ENCODE results near the gene DPF3. TPM values are rescaled to one million over a fixed set of nuclear protein-coding genes. Genes with fewer than 3 reads are reported as not detected.

The DPF3 gene
- total and polyA plus RNA-seq, 2 donors from 2014 or later, result 2.3 to 2.8 TPM

DNA sequence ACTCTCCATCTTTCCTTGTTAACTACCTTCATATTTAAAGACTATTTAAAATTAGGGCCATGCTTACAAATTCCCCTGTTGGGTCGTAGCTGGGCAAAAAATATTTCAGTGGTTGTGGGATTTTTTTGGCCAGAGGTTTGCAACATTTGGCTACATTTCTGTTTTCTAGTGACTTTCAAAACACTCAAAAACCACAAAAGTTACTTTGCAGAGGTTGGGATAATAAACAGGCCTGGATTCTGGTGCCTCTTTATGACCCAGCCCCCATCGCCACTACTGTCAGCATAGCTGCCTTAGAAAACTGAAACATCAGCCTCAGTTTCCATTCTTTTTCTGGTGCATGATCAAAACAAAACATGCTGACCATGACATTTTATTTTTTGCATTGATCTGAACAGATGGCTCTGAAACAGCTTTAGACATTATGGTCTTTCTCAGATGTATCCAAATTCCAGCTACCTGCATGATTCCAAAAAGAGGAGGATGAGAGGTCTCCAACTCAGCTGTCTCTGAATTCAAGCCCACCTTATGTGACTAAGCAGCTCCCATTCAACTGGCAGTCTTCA is 5.2 kb downstream of the DPF3 start:
- Histone ChIP-seq H3K4me1 (ENCODE audit: control insufficient read depth in 2 of 3, insufficient read depth in 2 of 3, low read depth in 1 of 3, low read length in 3 of 3) (peaks cover 0 to 6% (median 4%) of the 10 kb centered on the region in 3 donors), H3K27me3 (ENCODE audit: control insufficient read depth, insufficient read depth, low read length) (no peaks in the 10 kb centered on the region), H3K36me3 (ENCODE audit: control insufficient read depth in 2 of 3, insufficient read depth in 3 of 3, low read length in 3 of 3) (no peaks in the 10 kb centered on the region), H3K27ac (ENCODE audit: low read depth in 2 of 2, low read length in 2 of 2) (no peak overlapping the region), H3K9ac (ENCODE audit: low read length in 3 of 3) (no peak overlapping the region), H3K9me3 (ENCODE audit: control insufficient read depth in 2 of 3, insufficient read depth in 1 of 3, low read length in 3 of 3) (peaks cover 0 to 3% (median 0%) of the 10 kb centered on the region in 3 donors), H3K4me3 (ENCODE audit: low read length in 3 of 3) (no peak overlapping the region)
- intact Hi-C loops (cut with DNase I), result no loop called here
- no peak for FAIRE-seq
- TF ChIP-seq, protein P1, sequence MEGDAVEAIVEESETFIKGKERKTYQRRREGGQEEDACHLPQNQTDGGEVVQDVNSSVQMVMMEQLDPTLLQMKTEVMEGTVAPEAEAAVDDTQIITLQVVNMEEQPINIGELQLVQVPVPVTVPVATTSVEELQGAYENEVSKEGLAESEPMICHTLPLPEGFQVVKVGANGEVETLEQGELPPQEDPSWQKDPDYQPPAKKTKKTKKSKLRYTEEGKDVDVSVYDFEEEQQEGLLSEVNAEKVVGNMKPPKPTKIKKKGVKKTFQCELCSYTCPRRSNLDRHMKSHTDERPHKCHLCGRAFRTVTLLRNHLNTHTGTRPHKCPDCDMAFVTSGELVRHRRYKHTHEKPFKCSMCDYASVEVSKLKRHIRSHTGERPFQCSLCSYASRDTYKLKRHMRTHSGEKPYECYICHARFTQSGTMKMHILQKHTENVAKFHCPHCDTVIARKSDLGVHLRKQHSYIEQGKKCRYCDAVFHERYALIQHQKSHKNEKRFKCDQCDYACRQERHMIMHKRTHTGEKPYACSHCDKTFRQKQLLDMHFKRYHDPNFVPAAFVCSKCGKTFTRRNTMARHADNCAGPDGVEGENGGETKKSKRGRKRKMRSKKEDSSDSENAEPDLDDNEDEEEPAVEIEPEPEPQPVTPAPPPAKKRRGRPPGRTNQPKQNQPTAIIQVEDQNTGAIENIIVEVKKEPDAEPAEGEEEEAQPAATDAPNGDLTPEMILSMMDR (IDR thresholded peaks at IDR 0.05; ENCODE audit: borderline replicate concordance, extremely low read depth, insufficient read depth), result no peak
- DNase-seq, result no peak

DNA sequence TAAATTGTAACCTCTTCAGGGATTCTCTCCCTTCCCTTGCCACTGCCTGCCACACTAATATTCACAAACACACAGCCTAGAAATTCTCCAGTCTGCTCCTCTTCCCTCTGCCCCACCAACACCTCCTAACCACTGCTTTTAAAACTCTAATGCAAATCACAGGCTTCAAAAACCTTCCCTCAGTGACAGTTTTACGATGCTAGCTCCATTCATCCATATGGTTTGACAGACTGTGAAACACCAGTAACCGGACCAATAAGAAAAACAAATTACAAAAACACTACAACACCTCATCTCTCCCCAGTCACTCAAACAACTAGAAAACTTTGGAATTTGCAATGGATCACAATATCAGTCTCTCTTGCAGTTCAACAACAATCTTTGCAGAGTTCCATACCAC is 5.7 kb downstream of the DPF3 start:
- TF ChIP-seq, protein P1 (IDR thresholded peaks at IDR 0.05; ENCODE audit: borderline replicate concordance, extremely low read depth, insufficient read depth), result no peak
- Histone ChIP-seq H3K4me3 (ENCODE audit: low read length in 3 of 3) (no peak overlapping the region), H3K4me1 (ENCODE audit: control insufficient read depth in 2 of 3, insufficient read depth in 2 of 3, low read depth in 1 of 3, low read length in 3 of 3) (peaks cover 0 to 6% (median 4%) of the 10 kb centered on the region in 3 donors), H3K9me3 (ENCODE audit: control insufficient read depth in 2 of 3, insufficient read depth in 1 of 3, low read length in 3 of 3) (peaks cover 0 to 3% (median 0%) of the 10 kb centered on the region in 3 donors), H3K27ac (ENCODE audit: low read depth in 2 of 2, low read length in 2 of 2) (no peak overlapping the region), H3K27me3 (ENCODE audit: control insufficient read depth, insufficient read depth, low read length) (no peaks in the 10 kb centered on the region), H3K36me3 (ENCODE audit: control insufficient read depth in 2 of 3, insufficient read depth in 3 of 3, low read length in 3 of 3) (no peaks in the 10 kb centered on the region), H3K9ac (ENCODE audit: low read length in 3 of 3) (no peak overlapping the region)
- DNase-seq (peak in 4 of 5 donors; percentile 48 to 94 (median 74)), FAIRE-seq (no peak)
- intact Hi-C loops (cut with DNase I), result no loop called here

DNA sequence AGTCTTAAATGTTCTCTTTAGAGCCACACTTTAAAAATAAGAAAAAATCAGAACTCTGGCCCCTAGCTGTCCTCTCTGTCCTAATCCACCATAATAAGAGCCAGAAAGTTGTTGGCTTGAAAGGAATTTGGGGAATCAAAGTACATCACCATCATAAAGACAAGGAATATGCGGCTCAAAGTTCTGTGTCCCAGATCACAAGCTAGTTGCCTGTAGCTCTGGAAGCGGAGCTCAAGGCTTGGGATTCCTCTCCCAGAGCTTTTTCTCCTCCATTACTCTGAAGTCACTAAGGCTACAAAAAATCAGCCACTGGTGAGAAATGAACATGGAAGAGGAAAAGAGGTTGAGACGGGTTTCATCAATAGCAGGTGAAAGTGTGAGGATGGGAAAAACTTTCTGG is 6.4 kb downstream of the DPF3 start:
- H3K9me3 ChIP-seq (ENCODE audit: control insufficient read depth in 2 of 3, insufficient read depth in 1 of 3, low read length in 3 of 3), result peaks cover 0 to 3% (median 0%) of the 10 kb centered on the region in 3 donors
- intact Hi-C loops (cut with DNase I), result no loop called here
- no peak overlapping the region for H3K9ac ChIP-seq (ENCODE audit: low read length in 3 of 3)
- no peaks in the 10 kb centered on the region for H3K27me3 ChIP-seq (ENCODE audit: control insufficient read depth, insufficient read depth, low read length)
- no peak overlapping the region for H3K27ac ChIP-seq (ENCODE audit: low read depth in 2 of 2, low read length in 2 of 2)
- H3K36me3 ChIP-seq (ENCODE audit: control insufficient read depth in 2 of 3, insufficient read depth in 3 of 3, low read length in 3 of 3), result no peaks in the 10 kb centered on the region
- H3K4me1 ChIP-seq (ENCODE audit: control insufficient read depth in 2 of 3, insufficient read depth in 2 of 3, low read depth in 1 of 3, low read length in 3 of 3), result peaks cover 0 to 6% (median 4%) of the 10 kb centered on the region in 3 donors
- TF ChIP-seq, protein P1 (IDR thresholded peaks at IDR 0.05; ENCODE audit: borderline replicate concordance, extremely low read depth, insufficient read depth), result no peak
- FAIRE-seq (no peak), DNase-seq (no peak)
- H3K4me3 ChIP-seq (ENCODE audit: low read length in 3 of 3), result no peak overlapping the region

- Histone ChIP-seq H3K4me3 (ENCODE audit: low read length in 3 of 3) (no peak overlapping the region), H3K4me1 (ENCODE audit: control insufficient read depth in 2 of 3, insufficient read depth in 2 of 3, low read depth in 1 of 3, low read length in 3 of 3) (peaks cover 0 to 12% (median 0%) of the 10 kb centered on the region in 3 donors), H3K9ac (ENCODE audit: low read length in 3 of 3) (no peak overlapping the region), H3K36me3 (ENCODE audit: control insufficient read depth in 2 of 3, insufficient read depth in 3 of 3, low read length in 3 of 3) (no peaks in the 10 kb centered on the region), H3K27me3 (ENCODE audit: control insufficient read depth, insufficient read depth, low read length) (no peaks in the 10 kb centered on the region), H3K27ac (ENCODE audit: low read depth in 2 of 2, low read length in 2 of 2) (no peak overlapping the region), H3K9me3 (ENCODE audit: control insufficient read depth in 2 of 3, insufficient read depth in 1 of 3, low read length in 3 of 3) (peaks cover 0 to 3% (median 0%) of the 10 kb centered on the region in 3 donors)
- TF ChIP-seq, protein P1 (IDR thresholded peaks at IDR 0.05; ENCODE audit: borderline replicate concordance, extremely low read depth, insufficient read depth), result no peak
- no peak for FAIRE-seq
- intact Hi-C loops (cut with DNase I), result no loop called here
- no peak for DNase-seq
Observed at GRCh38 chr14:72884386-72884785, 9.5 kb downstream of the DPF3 start.
